Measurements from ENCODE around the gene PRG2. TPM values are rescaled to one million over a fixed set of nuclear protein-coding genes. Genes with fewer than 3 reads are reported as not detected.

Gene PRG2
- total and polyA plus RNA-seq, 9 of the 15 experiments (the other 6 are each of a cell fraction or from before 2014, with no cell fraction given), result 1.8 to 78.0 (median 26.6) TPM

- in situ Hi-C loops (cut with MboI), result no loop called here
- intact Hi-C loops (cut with micrococcal nuclease), result no loop called here
- ChIA-PET POLR2A (interaction anchor here (1.2 to 1.5 kb wide), 2 partner anchors 29 to 65 kb away, joined by 3 to 4 read pairs; no protein-coding TSS in a partner anchor), CTCF (ENCODE audit: low intra/inter-chr PET ratio) (interaction anchor here (0.7 kb wide), 1 partner anchor 28 kb away, joined by 3 read pairs; no protein-coding TSS in a partner anchor)
- peaks cover 36% of the 10 kb centered on the region for H3K79me2 ChIP-seq (ENCODE audit: control insufficient read depth, insufficient read depth, low read length)
- peaks cover 49 to 69% of the 10 kb centered on the region in 2 experiments for H3K4me1 ChIP-seq (replicated peaks in 1 of 2; ENCODE audit: control insufficient read depth in 2 of 2, insufficient read depth in 2 of 2, low read length in 2 of 2)
- H3K9me3 ChIP-seq (replicated peaks; ENCODE audit: control insufficient read depth, insufficient read depth, low read depth, low read length), result no peaks in the 10 kb centered on the region
- H3K9ac ChIP-seq (ENCODE audit: insufficient read depth in 1 of 2, low read depth in 2 of 2, low read length in 2 of 2), result no peak overlapping the region
- H3K4me2 ChIP-seq (ENCODE audit: insufficient read depth, low read length), result no peak overlapping the region; the same call in 1 of the 2 replicates
- no peak overlapping the region for H3K27ac ChIP-seq (ENCODE audit: extremely low read depth, low read depth, low read length)
- ATAC-seq, result no peak
- H3K36me3 ChIP-seq (ENCODE audit: control insufficient read depth, insufficient read depth, low read length), result peaks cover 26% of the 10 kb centered on the region
- WGBS (ENCODE audit: insufficient coverage, low coverage, missing lambda C conversion rate), result 9% methylated on average over 5 of the region's 5 CpGs
- 0 out of 2 replicates have a peak overlapping the region, but pooled peaks have one; percentile 18 for H2AFZ ChIP-seq (ENCODE audit: low read depth, low read length)
- H3K4me3 ChIP-seq, result no peak overlapping the region
- peaks cover 7% of the 10 kb centered on the region; the same call in 1 of the 2 replicates for H4K20me1 ChIP-seq (replicated peaks; ENCODE audit: control insufficient read depth, insufficient read depth, low read length)
- H3K27me3 ChIP-seq (ENCODE audit: control insufficient read depth in 2 of 2, insufficient read depth in 2 of 2, low read length in 2 of 2), result no peaks in the 10 kb centered on the region
- FAIRE-seq, result peak; percentile 54
- peak in 1 of 4 experiments; percentile 68 for DNase-seq (ENCODE audit: extremely low read depth in 1 of 4, low spot score in 3 of 4)
- peaks cover 7% of the 10 kb centered on the region for H3K9me1 ChIP-seq (ENCODE audit: control insufficient read depth, insufficient read depth, low read length)
- no TSS peak for BruUV-seq (replicated peaks)
- TF ChIP-seq NUFIP1 (IDR thresholded peaks at IDR 0.05; ENCODE audit: partially characterized antibody) (no peak), SMAD4 (CRISPR knock-in tag; conservative IDR thresholded peaks at IDR 0.05) (0 out of 2 replicates have a peak, but pooled peaks have one; percentile 20), CBFA2T2 (conservative IDR thresholded peaks at IDR 0.05) (peak; percentile 56; the same call in 1 of the 2 replicates), CXXC5 (CRISPR knock-in tag; IDR thresholded peaks at IDR 0.05) (peak; percentile 47), SP1 (CRISPR knock-in tag; IDR thresholded peaks at IDR 0.05) (0 out of 2 replicates have a peak, but pooled peaks have one; percentile 23), ZNF408 (CRISPR knock-in tag; IDR thresholded peaks at IDR 0.05; ENCODE audit: low read depth) (no peak), RCOR1 (IDR thresholded peaks at IDR 0.05; ENCODE audit: borderline replicate concordance in 1 of 2, low read depth in 2 of 2, low read length in 2 of 2) (peak in 1 of 2 experiments; percentile 63; a peak in 1 of 4 replicates), ZBTB43 (CRISPR knock-in tag; IDR thresholded peaks at IDR 0.05) (no peak), MAFK (IDR thresholded peaks at IDR 0.05; ENCODE audit: low read length) (no peak), TAL1 (IDR thresholded peaks at IDR 0.05) (peak; percentile 38), CTBP1 (IDR thresholded peaks at IDR 0.05; ENCODE audit: borderline replicate concordance) (peak; percentile 43; the same call in 1 of the 2 replicates), MLLT1 (IDR thresholded peaks at IDR 0.05) (no peak), FOXA1 (IDR thresholded peaks at IDR 0.05; ENCODE audit: borderline replicate concordance) (no peak), HMBOX1 (IDR thresholded peaks at IDR 0.05) (no peak), U2AF1 (optimal IDR thresholded peaks at IDR 0.05; ENCODE audit: low read depth, low read length) (no peak), UBTF (IDR thresholded peaks at IDR 0.05; ENCODE audit: borderline replicate concordance in 1 of 2, low read depth in 2 of 2, low read length in 2 of 2) (peak in 1 of 2 experiments; percentile 70; a peak in 1 of 4 replicates), BHLHE40 (IDR thresholded peaks at IDR 0.05; ENCODE audit: low read length) (peak; percentile 77; the same call in 1 of the 2 replicates), CBFA2T3 (IDR thresholded peaks at IDR 0.05) (peak; percentile 70)
Measured at GRCh38 chr11:57428643-57429042, 38.2 kb upstream of the PRG2 start.

All from K562 (cell line).